ENCODE results near the gene CCDC82. TPM values are rescaled to one million over a fixed set of nuclear protein-coding genes. Genes with fewer than 3 reads are reported as not detected.

CCDC82 gene
- polyA plus RNA-seq, 1 of the 3 experiments (the other 2 are of a cell fraction) = 8.7 TPM

DNA sequence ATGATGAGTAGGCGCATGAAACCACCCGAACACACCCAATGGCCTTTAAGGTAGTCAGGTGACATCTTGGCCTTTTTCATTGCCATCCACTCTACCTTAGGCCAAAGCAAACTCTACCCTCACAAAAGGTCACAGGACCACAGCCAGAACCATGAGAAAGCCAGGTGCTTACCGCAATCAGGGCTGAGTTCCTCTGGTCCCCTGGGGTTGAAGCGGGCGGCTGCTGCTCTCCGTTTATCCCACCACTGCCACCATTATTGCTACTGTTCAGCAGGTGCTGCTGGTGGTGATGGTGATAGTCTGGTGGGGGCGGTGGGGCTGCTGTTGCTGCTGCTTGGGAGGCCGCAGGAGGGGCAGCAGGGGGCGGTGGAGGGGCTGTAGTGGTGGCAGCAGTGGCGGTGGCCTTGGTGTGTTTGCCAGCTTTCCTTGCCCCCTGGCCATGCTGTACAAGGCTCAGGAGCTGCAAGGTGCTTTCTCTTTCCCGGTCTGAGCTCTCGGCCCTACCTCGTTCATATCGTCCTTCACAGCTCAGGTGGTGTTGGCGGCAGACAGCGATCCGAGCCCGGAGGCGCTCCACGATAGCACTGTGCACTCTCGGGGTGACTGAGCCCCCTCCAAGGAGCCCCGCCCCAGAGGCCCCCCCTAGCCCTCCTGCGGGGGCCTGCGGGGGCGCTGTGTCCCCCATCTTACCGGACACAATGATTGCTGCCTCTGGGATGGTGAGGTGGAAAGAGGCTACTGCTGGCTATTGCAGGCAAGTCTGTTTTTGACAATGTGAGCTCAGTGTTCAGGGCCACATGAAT lies 48.3 kb downstream of the CCDC82 start (continued):
- TF ChIP-seq FOXJ3 (CRISPR knock-in tag; IDR thresholded peaks at IDR 0.05) (no peak), TEAD4 (IDR thresholded peaks at IDR 0.05; ENCODE audit: borderline replicate concordance, insufficient read depth) (no peak), FOXM1 (IDR thresholded peaks at IDR 0.05; ENCODE audit: low read depth) (no peak), ELF1 (IDR thresholded peaks at IDR 0.05) (no peak), TCF12 (IDR thresholded peaks at IDR 0.05) (no peak), EZH2phosphoT487 (IDR thresholded peaks at IDR 0.05; ENCODE audit: borderline replicate concordance, low read depth) (no peak), EP300 (IDR thresholded peaks at IDR 0.05; ENCODE audit: borderline replicate concordance in 1 of 2, low read depth in 1 of 2, low read length in 1 of 2) (no peak), SIN3A (IDR thresholded peaks at IDR 0.05; ENCODE audit: borderline replicate concordance, low read depth, low read length) (no peak), YY1 (IDR thresholded peaks at IDR 0.05; ENCODE audit: low read depth) (no peak), NFIC (IDR thresholded peaks at IDR 0.05; ENCODE audit: borderline replicate concordance) (peak; percentile 12; the same call in 1 of the 2 replicates), JUND (IDR thresholded peaks at IDR 0.05) (no peak), POLR2AphosphoS5 (IDR thresholded peaks at IDR 0.05; ENCODE audit: low read depth, low read length) (no peak)
- TF ChIP-seq, protein P1, sequence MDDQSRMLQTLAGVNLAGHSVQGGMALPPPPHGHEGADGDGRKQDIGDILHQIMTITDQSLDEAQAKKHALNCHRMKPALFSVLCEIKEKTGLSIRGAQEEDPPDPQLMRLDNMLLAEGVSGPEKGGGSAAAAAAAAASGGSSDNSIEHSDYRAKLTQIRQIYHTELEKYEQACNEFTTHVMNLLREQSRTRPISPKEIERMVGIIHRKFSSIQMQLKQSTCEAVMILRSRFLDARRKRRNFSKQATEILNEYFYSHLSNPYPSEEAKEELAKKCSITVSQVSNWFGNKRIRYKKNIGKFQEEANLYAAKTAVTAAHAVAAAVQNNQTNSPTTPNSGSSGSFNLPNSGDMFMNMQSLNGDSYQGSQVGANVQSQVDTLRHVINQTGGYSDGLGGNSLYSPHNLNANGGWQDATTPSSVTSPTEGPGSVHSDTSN (IDR thresholded peaks at IDR 0.05) = no peak
- TF ChIP-seq, protein P2, sequence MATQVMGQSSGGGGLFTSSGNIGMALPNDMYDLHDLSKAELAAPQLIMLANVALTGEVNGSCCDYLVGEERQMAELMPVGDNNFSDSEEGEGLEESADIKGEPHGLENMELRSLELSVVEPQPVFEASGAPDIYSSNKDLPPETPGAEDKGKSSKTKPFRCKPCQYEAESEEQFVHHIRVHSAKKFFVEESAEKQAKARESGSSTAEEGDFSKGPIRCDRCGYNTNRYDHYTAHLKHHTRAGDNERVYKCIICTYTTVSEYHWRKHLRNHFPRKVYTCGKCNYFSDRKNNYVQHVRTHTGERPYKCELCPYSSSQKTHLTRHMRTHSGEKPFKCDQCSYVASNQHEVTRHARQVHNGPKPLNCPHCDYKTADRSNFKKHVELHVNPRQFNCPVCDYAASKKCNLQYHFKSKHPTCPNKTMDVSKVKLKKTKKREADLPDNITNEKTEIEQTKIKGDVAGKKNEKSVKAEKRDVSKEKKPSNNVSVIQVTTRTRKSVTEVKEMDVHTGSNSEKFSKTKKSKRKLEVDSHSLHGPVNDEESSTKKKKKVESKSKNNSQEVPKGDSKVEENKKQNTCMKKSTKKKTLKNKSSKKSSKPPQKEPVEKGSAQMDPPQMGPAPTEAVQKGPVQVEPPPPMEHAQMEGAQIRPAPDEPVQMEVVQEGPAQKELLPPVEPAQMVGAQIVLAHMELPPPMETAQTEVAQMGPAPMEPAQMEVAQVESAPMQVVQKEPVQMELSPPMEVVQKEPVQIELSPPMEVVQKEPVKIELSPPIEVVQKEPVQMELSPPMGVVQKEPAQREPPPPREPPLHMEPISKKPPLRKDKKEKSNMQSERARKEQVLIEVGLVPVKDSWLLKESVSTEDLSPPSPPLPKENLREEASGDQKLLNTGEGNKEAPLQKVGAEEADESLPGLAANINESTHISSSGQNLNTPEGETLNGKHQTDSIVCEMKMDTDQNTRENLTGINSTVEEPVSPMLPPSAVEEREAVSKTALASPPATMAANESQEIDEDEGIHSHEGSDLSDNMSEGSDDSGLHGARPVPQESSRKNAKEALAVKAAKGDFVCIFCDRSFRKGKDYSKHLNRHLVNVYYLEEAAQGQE (IDR thresholded peaks at IDR 0.05; ENCODE audit: low read depth, low read length) = no peak
- TF ChIP-seq, protein P3, sequence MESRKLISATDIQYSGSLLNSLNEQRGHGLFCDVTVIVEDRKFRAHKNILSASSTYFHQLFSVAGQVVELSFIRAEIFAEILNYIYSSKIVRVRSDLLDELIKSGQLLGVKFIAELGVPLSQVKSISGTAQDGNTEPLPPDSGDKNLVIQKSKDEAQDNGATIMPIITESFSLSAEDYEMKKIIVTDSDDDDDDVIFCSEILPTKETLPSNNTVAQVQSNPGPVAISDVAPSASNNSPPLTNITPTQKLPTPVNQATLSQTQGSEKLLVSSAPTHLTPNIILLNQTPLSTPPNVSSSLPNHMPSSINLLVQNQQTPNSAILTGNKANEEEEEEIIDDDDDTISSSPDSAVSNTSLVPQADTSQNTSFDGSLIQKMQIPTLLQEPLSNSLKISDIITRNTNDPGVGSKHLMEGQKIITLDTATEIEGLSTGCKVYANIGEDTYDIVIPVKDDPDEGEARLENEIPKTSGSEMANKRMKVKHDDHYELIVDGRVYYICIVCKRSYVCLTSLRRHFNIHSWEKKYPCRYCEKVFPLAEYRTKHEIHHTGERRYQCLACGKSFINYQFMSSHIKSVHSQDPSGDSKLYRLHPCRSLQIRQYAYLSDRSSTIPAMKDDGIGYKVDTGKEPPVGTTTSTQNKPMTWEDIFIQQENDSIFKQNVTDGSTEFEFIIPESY (IDR thresholded peaks at IDR 0.05; ENCODE audit: borderline replicate concordance, low read depth) = no peak
- TF ChIP-seq, protein P4, sequence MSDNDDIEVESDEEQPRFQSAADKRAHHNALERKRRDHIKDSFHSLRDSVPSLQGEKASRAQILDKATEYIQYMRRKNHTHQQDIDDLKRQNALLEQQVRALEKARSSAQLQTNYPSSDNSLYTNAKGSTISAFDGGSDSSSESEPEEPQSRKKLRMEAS (IDR thresholded peaks at IDR 0.05; ENCODE audit: low read depth) = 0 out of 2 replicates have a peak, but pooled peaks have one; percentile 32
